GM19468 (cell line): ENCODE results near the gene SELENBP1.
A peak's percentile ranks its signal among the peaks of the same experiment; 100 is the strongest.
"Not testable (repeated sequence)": the region's sequence is repeated elsewhere in the genome, so short reads cannot be mapped to it uniquely, and the experiment has no call there.

ENCODE experiments used
- ATAC-seq: cut with Tn5 transposase; IDR thresholded peaks from one replicate; pipeline ENCODE4 v1.9.1; 2021; ENCODE audit warnings: mild to moderate bottlenecking, moderate library complexity, moderate number of reproducible peaks; ENCODE audit not compliant: unreplicated experiment; ENCODE audit errors: extremely low read depth

SELENBP1 gene

DNA sequence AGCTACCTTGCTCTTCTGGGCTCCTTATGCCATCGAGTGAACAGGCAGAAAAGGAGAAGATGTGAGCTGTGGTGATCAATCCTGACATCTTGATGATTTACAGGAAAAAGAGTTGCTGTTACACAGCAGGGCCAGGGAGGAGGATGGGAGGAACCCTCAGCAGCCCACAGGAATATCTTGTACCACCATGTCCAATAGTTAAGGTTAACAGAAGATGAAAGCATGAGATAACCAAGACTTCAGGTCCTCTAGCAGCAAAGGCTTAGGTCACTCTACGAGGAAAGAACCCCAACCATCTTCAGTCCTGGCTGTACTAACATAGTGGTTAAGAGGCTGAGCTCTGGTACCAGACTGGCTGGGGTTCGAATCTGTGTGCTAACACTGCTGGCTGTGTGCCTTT lies 12.1 kb upstream of the SELENBP1 start:
- ATAC-seq: no peak

GRCh38 chr1:151377150-151377884 lies 4.8 kb upstream of the SELENBP1 start:
- no peak for ATAC-seq

DNA sequence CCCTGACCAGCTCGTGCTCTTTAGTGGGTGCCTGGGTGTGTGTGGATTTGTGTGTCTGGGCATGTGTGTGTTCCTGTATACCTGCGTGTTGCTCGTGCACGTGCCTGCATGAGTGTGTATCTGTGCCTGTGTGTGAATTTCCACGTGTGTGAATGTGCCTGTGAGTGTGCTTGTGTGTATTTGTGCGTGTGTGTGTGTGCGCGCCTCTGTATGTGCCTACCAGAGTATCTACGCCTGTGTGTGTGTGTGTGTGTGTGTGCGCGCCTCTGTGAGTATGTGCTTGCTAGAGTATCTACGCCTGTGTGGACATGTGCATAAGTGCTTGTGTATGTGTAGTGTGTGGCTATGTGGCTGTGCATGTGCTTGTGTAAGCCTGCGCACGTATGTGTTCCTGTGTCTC lies 691 bp upstream of the SELENBP1 start:
- ATAC-seq: no peak

GRCh38 chr1:151371370-151372057 lies 991 bp downstream of the SELENBP1 start:
- no peak for ATAC-seq

GRCh38 chr1:151370211-151370911 lies 2.1 kb downstream of the SELENBP1 start:
- no peak for ATAC-seq

DNA sequence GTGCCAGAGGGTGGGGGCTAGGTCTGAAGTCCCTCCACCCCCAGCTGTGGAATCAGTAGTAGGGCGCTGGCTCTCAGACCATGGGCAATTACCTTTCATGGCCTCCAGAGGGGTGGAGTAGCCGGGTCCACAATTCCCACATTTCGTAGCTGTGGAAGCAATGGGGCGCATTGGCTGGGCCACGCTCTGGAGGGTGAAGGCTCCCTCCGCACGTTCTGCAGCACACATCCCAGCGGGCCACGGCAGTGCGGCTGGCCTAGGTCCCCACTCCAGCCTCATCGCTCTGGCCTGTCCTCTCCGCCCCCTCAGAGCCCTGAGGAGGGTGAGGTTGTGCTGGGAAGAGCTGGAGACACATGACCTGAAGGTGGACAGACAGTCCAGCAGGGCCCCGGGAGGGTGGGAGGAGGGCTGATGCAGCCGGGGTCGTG lies 2.9 kb downstream of the SELENBP1 start:
- ATAC-seq: no peak

GRCh38 chr1:151369302-151369610 lies 3.2 kb downstream of the SELENBP1 start:
- ATAC-seq: no peak

DNA sequence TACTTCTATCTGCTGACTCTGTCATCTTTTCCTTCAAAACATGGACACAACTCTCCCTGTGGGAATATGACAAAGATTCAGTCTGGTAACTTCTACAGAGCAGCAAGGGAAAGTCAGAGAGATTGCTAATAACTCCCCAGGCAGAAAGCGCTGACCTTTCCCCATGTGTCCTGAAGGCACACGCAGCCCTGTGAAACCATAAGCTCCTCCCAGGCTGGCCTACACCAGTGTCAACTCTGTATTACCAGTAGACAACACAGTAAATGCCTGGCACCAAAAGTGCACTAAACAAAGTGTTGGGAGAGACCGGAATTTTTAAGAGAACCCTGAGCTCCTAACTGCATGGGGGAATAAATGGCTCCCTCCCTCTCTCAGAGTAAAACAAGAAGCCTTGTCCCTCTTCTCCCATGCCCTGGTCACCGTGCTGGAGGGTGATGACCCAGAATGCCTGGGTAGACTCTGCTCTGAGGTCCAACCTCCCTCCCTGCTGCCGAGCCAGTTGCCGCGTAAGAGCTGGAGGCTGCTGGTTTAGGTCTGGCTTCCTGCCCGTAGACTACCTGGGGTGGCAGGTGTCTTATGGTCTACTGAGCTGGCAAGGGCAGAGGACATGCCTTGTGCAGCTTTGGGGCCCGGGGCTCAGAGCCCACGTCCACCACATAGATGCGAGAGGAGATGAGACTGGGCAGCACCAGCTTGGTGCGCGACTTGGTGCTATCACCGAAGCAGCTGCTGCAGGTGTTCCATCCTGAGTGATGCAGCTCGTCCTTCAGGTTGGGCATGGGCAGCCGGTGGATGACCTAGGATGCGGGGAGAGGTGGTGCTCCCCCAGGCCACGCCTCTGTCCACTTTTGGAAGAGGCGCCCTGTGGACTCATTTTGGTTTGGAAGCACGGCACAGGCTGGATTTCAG lies 3.9 kb downstream of the SELENBP1 start:
- no peak for ATAC-seq

DNA sequence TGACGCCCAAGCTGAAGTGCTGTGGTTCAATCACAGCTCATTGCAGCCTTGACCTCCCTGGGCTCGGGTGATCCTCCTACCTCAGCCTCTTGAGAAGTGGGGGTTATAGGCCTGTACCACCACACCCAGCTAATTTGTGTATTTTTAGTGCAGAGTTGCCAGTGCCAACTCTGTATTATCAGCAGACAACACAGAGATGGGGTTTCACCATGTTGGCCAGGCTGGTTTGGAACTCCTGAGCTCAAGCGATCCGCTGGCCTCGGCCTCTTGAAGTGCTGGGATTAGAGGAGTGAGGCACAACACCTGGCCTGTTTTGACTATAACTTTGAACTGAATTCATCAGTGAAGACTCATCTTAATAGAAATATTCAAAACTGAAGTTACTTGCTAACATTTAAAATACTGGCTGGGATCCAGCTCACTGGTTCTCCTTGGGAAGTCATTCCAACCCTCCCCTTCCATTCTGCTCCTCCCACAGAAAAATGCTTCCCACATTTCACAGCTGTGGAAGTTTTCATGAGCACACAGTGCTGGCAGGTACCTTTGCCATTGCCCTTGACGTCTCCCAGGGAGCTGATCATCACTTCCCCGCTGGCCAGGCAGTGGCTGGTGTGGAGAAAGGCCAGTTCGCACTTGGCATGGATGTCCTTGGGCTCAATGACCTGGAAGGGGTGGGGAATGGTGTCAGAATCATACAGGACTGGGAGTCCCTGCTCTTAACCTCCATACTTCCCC lies 4.7 kb downstream of the SELENBP1 start:
- ATAC-seq: no peak

DNA sequence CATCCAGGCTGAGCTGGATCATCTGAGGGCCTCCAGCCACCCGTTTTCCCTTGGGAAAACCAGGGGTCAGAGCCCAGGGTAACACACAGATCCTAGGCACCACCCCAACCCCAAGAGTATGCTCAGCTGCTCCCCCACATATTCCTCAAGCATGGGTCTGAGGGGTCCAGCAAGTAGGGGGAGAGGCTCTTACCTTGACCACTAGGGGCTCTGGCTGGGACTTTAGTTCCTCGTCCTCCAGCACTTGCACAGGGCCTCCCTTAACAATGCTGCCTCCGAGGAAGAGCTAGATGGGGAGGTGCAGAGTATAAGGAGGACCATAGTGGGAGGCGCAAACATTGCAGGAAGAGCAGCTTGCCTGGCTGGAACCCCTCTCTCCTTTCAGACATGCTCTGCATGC lies 7.5 kb downstream of the SELENBP1 start:
- ATAC-seq: no peak

DNA sequence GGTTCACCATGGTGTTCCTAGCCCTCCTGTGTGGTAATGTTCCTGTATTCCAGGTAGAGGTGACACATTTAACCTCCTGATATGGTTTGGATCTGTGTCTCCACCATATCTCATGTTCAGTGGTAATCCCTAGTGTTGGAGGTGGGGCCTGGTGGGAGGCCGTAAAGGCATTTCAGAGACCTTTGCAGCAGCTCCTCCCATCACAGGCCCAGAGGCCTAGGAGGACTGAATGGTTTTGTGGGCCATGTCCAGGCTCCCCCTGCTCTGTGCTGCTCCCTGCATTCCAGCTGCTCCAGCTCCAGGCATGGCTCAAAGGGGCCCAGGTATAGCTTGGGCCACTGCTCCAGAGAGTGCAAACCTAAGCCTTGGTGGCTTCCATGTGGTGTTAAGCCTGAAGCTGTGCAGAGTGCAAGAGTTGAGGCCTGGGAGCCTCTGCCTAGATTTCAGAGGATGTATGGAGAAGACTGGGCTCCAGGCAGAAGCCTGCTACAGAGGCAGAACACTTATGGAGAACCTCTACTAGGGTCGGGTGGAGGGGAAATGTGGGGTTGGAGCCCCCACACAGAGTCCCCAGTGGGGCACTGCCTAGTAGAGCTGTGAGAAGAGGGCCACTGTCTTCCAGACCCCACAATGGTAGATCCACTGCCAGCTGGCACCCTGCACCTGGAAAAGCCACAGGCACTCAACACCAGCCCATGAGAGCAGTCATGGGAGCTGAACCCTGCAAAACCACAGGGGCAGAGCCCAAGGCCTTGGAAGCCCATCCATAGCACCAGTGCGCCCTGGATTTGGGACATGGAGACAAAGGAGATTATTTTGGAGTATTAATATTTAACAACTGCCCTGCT lies 10.0 kb downstream of the SELENBP1 start:
- ATAC-seq: no peak

- ATAC-seq: no peak
Observed at GRCh38 chr1:151361883-151362282, 10.6 kb downstream of the SELENBP1 start.

DNA sequence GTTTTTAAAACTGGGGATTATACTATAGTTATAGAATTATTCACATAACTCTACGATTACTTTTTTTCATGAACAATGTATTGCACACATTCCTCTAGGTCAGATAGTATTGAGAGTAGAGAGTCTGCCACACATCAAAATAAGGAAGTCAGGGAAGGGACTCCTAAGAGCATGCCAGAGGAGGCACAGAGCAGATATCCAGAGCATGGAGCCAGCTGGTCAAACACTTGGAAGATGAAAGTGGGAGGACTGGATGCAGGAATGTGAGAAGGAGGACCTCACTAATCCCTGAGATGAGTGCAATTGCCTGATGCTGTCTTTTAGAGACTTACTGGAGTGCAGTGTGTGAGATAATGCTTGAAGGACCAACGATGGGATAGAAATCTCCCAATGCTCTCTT lies 15.8 kb downstream of the SELENBP1 start:
- ATAC-seq: no peak

DNA sequence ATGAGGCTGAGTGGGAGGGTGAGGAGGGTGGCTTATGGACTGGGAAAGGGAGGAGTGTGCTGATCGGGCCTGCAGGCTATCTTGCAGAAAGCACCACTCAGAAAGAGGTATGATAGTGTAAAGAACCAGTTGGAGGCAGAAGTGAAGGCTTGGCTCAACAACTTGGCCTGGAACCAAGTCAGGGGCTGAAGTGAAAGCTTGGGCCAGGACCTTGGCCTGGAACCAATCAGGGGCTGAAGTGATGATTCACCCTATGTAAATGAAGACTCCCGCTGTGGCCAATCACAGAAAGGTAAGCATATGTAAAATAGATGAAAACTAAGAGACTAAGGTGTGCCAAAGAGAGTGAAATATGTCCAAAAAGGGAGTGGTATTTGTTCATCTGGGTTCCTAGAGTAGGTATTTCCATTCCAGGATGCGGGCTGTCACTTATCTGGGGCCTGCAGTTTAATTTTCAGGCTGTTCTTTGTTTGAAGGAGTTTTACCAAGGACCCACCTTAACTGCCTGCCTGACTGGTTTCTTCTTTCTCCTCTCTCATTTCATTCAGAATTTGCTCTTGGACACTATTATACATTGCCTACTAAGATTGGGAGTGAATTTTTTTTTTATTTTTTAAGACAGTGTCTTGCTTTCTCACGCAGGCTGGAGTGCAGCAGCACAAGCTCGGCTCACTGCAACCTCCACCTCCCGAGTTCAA lies 20.3 kb downstream of the SELENBP1 start:
- no peak for ATAC-seq

- ATAC-seq: not testable (repeated sequence)
Observed at GRCh38 chr1:151350323-151350722, 22.2 kb downstream of the SELENBP1 start.

DNA sequence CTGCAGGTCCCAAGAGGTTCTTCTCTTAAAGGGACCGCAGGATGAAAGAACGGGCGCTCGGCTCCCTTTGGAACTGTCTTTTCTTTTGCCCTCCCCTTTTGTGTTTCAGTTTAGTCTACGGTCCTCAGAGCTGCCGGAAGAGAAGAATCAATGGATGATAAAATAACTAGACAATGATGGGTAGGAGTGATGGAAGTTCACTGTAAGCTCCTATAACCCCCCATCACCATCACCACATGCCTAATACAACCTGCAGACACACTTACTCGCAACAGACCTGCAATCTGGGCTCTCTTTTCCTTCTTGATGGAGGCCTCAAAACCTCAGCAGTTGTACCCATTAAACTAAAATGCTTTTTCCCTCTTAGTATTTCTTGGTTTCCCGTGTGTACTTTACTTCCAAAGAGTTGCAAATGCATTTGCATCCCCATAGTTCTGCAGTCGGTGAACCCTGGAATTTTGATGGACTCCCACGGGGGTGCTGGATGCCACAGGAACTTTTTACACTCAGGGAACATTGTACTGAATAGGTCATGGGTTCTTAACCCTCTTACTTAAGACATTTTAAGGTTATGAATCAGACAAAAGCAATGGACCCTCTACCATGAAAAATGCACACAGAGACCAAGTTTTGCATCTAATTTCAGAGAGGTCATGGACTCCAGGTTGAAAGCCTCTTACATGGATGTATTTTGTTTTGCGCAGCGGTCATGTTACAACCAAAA lies 24.8 kb downstream of the SELENBP1 start:
- ATAC-seq: no peak

DNA sequence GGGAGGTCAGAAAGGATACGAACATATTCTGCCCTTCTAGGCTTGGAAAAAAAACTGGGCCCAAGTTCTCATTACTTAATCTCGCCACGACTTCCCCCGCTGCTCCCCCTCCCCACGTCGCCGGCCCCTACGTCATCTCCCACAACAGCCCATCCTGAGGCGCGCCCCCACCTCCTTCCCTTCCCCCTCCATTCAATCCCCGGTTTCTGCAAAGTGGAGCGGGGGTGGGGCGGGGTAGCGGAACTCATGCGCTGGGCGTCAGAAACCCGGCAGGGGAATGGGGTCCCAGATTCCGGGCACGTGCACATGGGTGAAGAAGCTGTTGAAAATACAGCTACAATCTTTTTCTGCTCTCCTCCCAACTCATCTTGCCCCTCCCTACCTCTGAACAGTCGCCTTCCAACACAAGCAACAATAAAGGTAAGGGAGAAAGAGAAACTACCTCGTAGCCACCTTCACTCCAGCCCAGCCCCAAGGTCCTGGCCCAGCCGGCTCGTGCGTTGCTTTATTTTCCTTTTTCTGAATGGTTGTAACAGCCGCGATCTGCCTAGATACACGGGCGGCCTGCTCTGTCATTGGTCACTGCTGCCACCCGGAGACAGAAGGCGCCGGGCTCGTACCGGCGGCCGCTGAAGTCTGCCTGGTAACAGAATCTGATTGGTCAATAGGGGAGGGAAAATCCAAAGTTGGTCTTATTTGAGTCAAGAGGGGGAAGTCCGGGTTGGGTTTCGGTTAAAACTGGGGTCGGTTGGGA lies 25.6 kb downstream of the SELENBP1 start, which contains the start of gene RFX5:
Gene RFX5 (minus strand): TSS at position 484 of the 754 bp plus-strand sequence. CDS start 932 bp downstream, outside the sequence.
- ATAC-seq: peak; percentile 98
